ENCODE results near the gene MGMT. TPM values are rescaled to one million over a fixed set of nuclear protein-coding genes. Genes with fewer than 3 reads are reported as not detected.

Gene MGMT
- total RNA-seq, 3 donors from 2014 or later, result 34.1 to 57.8 (median 46.7) TPM

GRCh38 chr10:129594811-129595210, 127.8 kb downstream of the MGMT start:
- no peak overlapping the region for H3K27ac ChIP-seq
- H3K4me3 ChIP-seq, result no peak overlapping the region
- H3K4me1 ChIP-seq, result no peaks in the 10 kb centered on the region
- no peaks in the 10 kb centered on the region for H3K36me3 ChIP-seq
- DNase-seq (ENCODE audit: low spot score in 2 of 2), result no peak
- H3K27me3 ChIP-seq, result no peaks in the 10 kb centered on the region
- TF ChIP-seq, protein P1, sequence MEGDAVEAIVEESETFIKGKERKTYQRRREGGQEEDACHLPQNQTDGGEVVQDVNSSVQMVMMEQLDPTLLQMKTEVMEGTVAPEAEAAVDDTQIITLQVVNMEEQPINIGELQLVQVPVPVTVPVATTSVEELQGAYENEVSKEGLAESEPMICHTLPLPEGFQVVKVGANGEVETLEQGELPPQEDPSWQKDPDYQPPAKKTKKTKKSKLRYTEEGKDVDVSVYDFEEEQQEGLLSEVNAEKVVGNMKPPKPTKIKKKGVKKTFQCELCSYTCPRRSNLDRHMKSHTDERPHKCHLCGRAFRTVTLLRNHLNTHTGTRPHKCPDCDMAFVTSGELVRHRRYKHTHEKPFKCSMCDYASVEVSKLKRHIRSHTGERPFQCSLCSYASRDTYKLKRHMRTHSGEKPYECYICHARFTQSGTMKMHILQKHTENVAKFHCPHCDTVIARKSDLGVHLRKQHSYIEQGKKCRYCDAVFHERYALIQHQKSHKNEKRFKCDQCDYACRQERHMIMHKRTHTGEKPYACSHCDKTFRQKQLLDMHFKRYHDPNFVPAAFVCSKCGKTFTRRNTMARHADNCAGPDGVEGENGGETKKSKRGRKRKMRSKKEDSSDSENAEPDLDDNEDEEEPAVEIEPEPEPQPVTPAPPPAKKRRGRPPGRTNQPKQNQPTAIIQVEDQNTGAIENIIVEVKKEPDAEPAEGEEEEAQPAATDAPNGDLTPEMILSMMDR (IDR thresholded peaks at IDR 0.05), result no peak
- TF ChIP-seq POLR2AphosphoS5 (IDR thresholded peaks at IDR 0.05), result no peak
- no peak for TF ChIP-seq POLR2A (IDR thresholded peaks at IDR 0.05)
- intact Hi-C loops (cut with DNase I; ENCODE audit: low total_unique reads), result no loop called here
- peaks cover under 1 to 6% of the 10 kb centered on the region in 2 donors for H3K9me3 ChIP-seq

- no peak for DNase-seq (ENCODE audit: low spot score in 2 of 2)
- peaks cover 0 to 4% of the 10 kb centered on the region in 2 donors for H3K9me3 ChIP-seq
- no peaks in the 10 kb centered on the region for H3K36me3 ChIP-seq
- H3K27ac ChIP-seq, result no peak overlapping the region
- H3K4me3 ChIP-seq, result no peak overlapping the region
- TF ChIP-seq POLR2A (IDR thresholded peaks at IDR 0.05) (no peak), POLR2AphosphoS5 (IDR thresholded peaks at IDR 0.05) (no peak)
- TF ChIP-seq, protein P1 (IDR thresholded peaks at IDR 0.05), result no peak
- intact Hi-C loops (cut with DNase I; ENCODE audit: low total_unique reads), result no loop called here
- no peaks in the 10 kb centered on the region for H3K27me3 ChIP-seq
- H3K4me1 ChIP-seq, result no peaks in the 10 kb centered on the region
Measured at GRCh38 chr10:129598413-129598812, 131.4 kb downstream of the MGMT start.

DNA sequence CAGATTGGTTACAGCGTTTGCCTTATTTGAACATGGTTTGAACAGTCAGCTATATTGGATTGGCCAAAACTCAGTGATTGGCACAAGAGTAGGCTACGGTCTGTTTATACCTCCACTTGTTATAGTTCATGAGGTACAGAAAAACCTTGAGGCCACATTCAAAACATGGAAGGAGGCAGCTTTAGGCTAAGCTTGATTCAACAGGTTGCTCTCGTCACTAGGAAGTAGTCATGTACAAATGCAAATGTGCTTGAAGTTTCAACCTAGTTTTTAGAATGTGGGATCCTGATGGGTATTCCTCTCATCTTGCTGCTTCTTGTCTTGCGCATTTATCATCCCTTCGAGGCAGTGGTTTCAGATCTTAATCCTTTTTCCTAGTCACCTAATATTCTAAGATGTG, 132.1 kb downstream of the MGMT start:
- TF ChIP-seq, protein P1 (IDR thresholded peaks at IDR 0.05), result no peak
- TF ChIP-seq POLR2AphosphoS5 (IDR thresholded peaks at IDR 0.05), result no peak
- TF ChIP-seq POLR2A (IDR thresholded peaks at IDR 0.05), result no peak
- Histone ChIP-seq H3K36me3 (no peaks in the 10 kb centered on the region), H3K27me3 (no peaks in the 10 kb centered on the region), H3K27ac (no peak overlapping the region), H3K4me3 (no peak overlapping the region), H3K4me1 (no peaks in the 10 kb centered on the region), H3K9me3 (no peaks in the 10 kb centered on the region)
- DNase-seq (ENCODE audit: low spot score in 2 of 2), result no peak
- intact Hi-C loops (cut with DNase I; ENCODE audit: low total_unique reads), result no loop called here

DNA sequence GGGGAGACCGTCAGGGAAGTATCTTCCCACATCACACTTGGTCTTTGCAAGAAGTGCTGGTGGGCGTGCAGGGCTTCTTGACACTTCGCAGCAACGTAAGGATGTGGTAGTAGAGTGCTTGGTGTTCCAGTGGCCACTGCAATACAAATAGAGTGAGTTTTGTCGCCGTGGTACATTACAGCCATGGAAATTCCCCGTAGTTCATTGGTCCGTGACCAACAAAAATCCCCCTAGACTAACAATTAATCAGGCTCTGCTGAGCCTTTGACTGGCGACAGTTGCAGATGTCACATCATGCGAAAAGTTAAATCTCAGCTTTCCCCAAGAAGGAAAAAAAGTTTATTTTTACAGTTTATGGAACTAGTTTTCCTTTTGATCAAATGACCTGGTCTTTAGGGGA, 134.7 kb downstream of the MGMT start:
- intact Hi-C loops (cut with DNase I; ENCODE audit: low total_unique reads), result no loop called here
- no peak for DNase-seq (ENCODE audit: low spot score in 2 of 2)
- H3K4me3 ChIP-seq, result no peak overlapping the region
- no peaks in the 10 kb centered on the region for H3K4me1 ChIP-seq
- TF ChIP-seq POLR2AphosphoS5 (IDR thresholded peaks at IDR 0.05) (no peak), POLR2A (IDR thresholded peaks at IDR 0.05) (no peak)
- TF ChIP-seq, protein P1 (IDR thresholded peaks at IDR 0.05), result no peak
- H3K27ac ChIP-seq, result no peak overlapping the region
- no peaks in the 10 kb centered on the region for H3K36me3 ChIP-seq
- no peaks in the 10 kb centered on the region for H3K9me3 ChIP-seq
- no peaks in the 10 kb centered on the region for H3K27me3 ChIP-seq

- TF ChIP-seq POLR2A (IDR thresholded peaks at IDR 0.05) (no peak), POLR2AphosphoS5 (IDR thresholded peaks at IDR 0.05) (no peak)
- TF ChIP-seq, protein P1 (IDR thresholded peaks at IDR 0.05), result no peak
- H3K9me3 ChIP-seq, result no peaks in the 10 kb centered on the region
- H3K36me3 ChIP-seq, result no peaks in the 10 kb centered on the region
- no peak overlapping the region for H3K27ac ChIP-seq
- no peaks in the 10 kb centered on the region for H3K4me1 ChIP-seq
- intact Hi-C loops (cut with DNase I; ENCODE audit: low total_unique reads), result no loop called here
- no peak for DNase-seq (ENCODE audit: low spot score in 2 of 2)
- no peak overlapping the region for H3K4me3 ChIP-seq
- no peaks in the 10 kb centered on the region for H3K27me3 ChIP-seq
Measured at GRCh38 chr10:129602938-129603535, 136.0 kb downstream of the MGMT start.
